ENCODE results near the gene ANKRD9. TPM values are rescaled to one million over a fixed set of nuclear protein-coding genes. Genes with fewer than 3 reads are reported as not detected.
A peak's percentile ranks its signal among the peaks of the same experiment; 100 is the strongest.

Gene ANKRD9
- total RNA-seq, 1 donor from 2014 or later = 10.8 TPM

GRCh38 chr14:102513899-102514772 is 4.6 kb upstream of the ANKRD9 start:
- H3K27ac Mint-ChIP-seq = no peak overlapping the region
- TF ChIP-seq EZH2phosphoT487 (IDR thresholded peaks at IDR 0.05) (no peak), EZH2 (IDR thresholded peaks at IDR 0.05) (no peak), CTCF (IDR thresholded peaks at IDR 0.05) (no peak)
- no peak overlapping the region for H3K4me3 ChIP-seq
- no peak overlapping the region for H3K9ac ChIP-seq
- no peak overlapping the region for H2AFZ ChIP-seq (replicated peaks)
- no peak overlapping the region for H3K4me3 Mint-ChIP-seq
- H3K4me1 ChIP-seq = peaks cover 4% of the 10 kb centered on the region
- no peaks in the 10 kb centered on the region for H3K36me3 Mint-ChIP-seq
- no peaks in the 10 kb centered on the region for H3K79me2 ChIP-seq (ENCODE audit: low read depth)
- no peaks in the 10 kb centered on the region for H4K20me1 ChIP-seq (ENCODE audit: low read depth)
- H3K27me3 Mint-ChIP-seq (ENCODE audit: insufficient read depth, low read depth) = peaks cover 11% of the 10 kb centered on the region
- H3K36me3 ChIP-seq = no peaks in the 10 kb centered on the region
- peaks cover 24% of the 10 kb centered on the region for H3K4me1 Mint-ChIP-seq
- H3K9me3 Mint-ChIP-seq = no peaks in the 10 kb centered on the region
- H3K27ac ChIP-seq = no peak overlapping the region
- peaks cover 15% of the 10 kb centered on the region for H3K27me3 ChIP-seq
- no peaks in the 10 kb centered on the region for H3K9me3 ChIP-seq (ENCODE audit: low read depth)
- DNase-seq (ENCODE audit: low spot score) = no peak
- peaks cover 34% of the 10 kb centered on the region for H3F3A ChIP-seq (ENCODE audit: low read depth)
- H3K4me2 ChIP-seq = no peak overlapping the region

GRCh38 chr14:102512793-102513300 is 3.3 kb upstream of the ANKRD9 start:
- no peak overlapping the region for H3K4me3 Mint-ChIP-seq
- TF ChIP-seq EZH2 (IDR thresholded peaks at IDR 0.05) = no peak
- TF ChIP-seq CTCF (IDR thresholded peaks at IDR 0.05) = no peak
- TF ChIP-seq EZH2phosphoT487 (IDR thresholded peaks at IDR 0.05) = no peak
- H3F3A ChIP-seq (ENCODE audit: low read depth) = peaks cover 37% of the 10 kb centered on the region
- peaks cover 10% of the 10 kb centered on the region for H3K27me3 Mint-ChIP-seq (ENCODE audit: insufficient read depth, low read depth)
- H3K27ac ChIP-seq = no peak overlapping the region
- no peaks in the 10 kb centered on the region for H3K9me3 ChIP-seq (ENCODE audit: low read depth)
- peaks cover 33% of the 10 kb centered on the region for H3K4me1 Mint-ChIP-seq
- peaks cover 7% of the 10 kb centered on the region for H3K79me2 ChIP-seq (ENCODE audit: low read depth)
- no peak overlapping the region for H3K9ac ChIP-seq
- DNase-seq (ENCODE audit: low spot score) = no peak
- no peaks in the 10 kb centered on the region for H3K9me3 Mint-ChIP-seq
- no peak overlapping the region for H2AFZ ChIP-seq (replicated peaks)
- no peak overlapping the region for H3K4me3 ChIP-seq
- peaks cover 4% of the 10 kb centered on the region for H3K4me1 ChIP-seq
- peaks cover 3% of the 10 kb centered on the region for H3K36me3 Mint-ChIP-seq
- peaks cover 5% of the 10 kb centered on the region for H3K27me3 ChIP-seq
- H4K20me1 ChIP-seq (ENCODE audit: low read depth) = peaks cover 9% of the 10 kb centered on the region
- H3K4me2 ChIP-seq = no peak overlapping the region
- no peaks in the 10 kb centered on the region for H3K36me3 ChIP-seq
- H3K27ac Mint-ChIP-seq = peak overlapping the region; percentile 57

GRCh38 chr14:102511538-102511937 is 2.0 kb upstream of the ANKRD9 start:
- no peaks in the 10 kb centered on the region for H3K9me3 ChIP-seq (ENCODE audit: low read depth)
- Mint-ChIP-seq H3K27me3 (ENCODE audit: insufficient read depth, low read depth) (peaks cover 8% of the 10 kb centered on the region), H3K36me3 (peaks cover 3% of the 10 kb centered on the region), H3K4me3 (peak overlapping the region; percentile 70), H3K27ac (peak overlapping the region; percentile 78), H3K9me3 (no peaks in the 10 kb centered on the region), H3K4me1 (peaks cover 33% of the 10 kb centered on the region)
- TF ChIP-seq EZH2phosphoT487 (IDR thresholded peaks at IDR 0.05) (no peak), EZH2 (IDR thresholded peaks at IDR 0.05) (no peak), CTCF (IDR thresholded peaks at IDR 0.05) (no peak)
- H4K20me1 ChIP-seq (ENCODE audit: low read depth) = peaks cover 9% of the 10 kb centered on the region
- H3K27ac ChIP-seq = no peak overlapping the region
- peak overlapping the region; percentile 72 for H3K4me2 ChIP-seq
- peaks cover 4% of the 10 kb centered on the region for H3K4me1 ChIP-seq
- H2AFZ ChIP-seq (replicated peaks) = no peak overlapping the region
- H3F3A ChIP-seq (ENCODE audit: low read depth) = peaks cover 30% of the 10 kb centered on the region
- no peak overlapping the region for H3K9ac ChIP-seq
- no peak for DNase-seq (ENCODE audit: low spot score)
- peaks cover 7% of the 10 kb centered on the region for H3K79me2 ChIP-seq (ENCODE audit: low read depth)
- no peaks in the 10 kb centered on the region for H3K27me3 ChIP-seq
- no peak overlapping the region for H3K4me3 ChIP-seq
- H3K36me3 ChIP-seq = no peaks in the 10 kb centered on the region

All from neural progenitor cell (in vitro differentiated cells).